GM10266 (cell line): ENCODE measurements around the gene CIPC.
A peak's percentile ranks its signal among the peaks of the same experiment; 100 is the strongest.

Experiments
- DNase-seq: peaks from one replicate; pipeline ENCODE4 v3.0.0; 2012; ENCODE audit errors: extremely low spot score
- CTCF ChIP-seq: IDR thresholded peaks from 2 replicates; pipeline ENCODE4 v1.5.1; 2012; ENCODE audit warnings: mild to moderate bottlenecking, low read depth; ENCODE audit not compliant: control insufficient read depth, insufficient read depth; ENCODE audit errors: missing control alignments

CIPC gene

GRCh38 chr14:77086017-77086727 is 11.9 kb upstream of the CIPC start:
- DNase-seq: peak; percentile 45
- no peak for TF ChIP-seq CTCF

GRCh38 chr14:77086951-77087350 is 11.1 kb upstream of the CIPC start:
- DNase-seq: no peak
- TF ChIP-seq CTCF: no peak

- TF ChIP-seq CTCF: no peak
- no peak for DNase-seq
These were observed 10.4 kb upstream of the CIPC start for GRCh38 chr14:77087631-77088030.

GRCh38 chr14:77088219-77088618 is 9.8 kb upstream of the CIPC start:
- no peak for DNase-seq
- TF ChIP-seq CTCF: no peak

- TF ChIP-seq CTCF: no peak
- DNase-seq: no peak
These were observed 9.4 kb upstream of the CIPC start for GRCh38 chr14:77088645-77089044.

GRCh38 chr14:77091518-77091917 is 6.5 kb upstream of the CIPC start:
- no peak for TF ChIP-seq CTCF
- DNase-seq: no peak

- no peak for TF ChIP-seq CTCF
These were observed 5.4 kb upstream of the CIPC start for GRCh38 chr14:77092676-77093075.

More at GRCh38 chr14:77092676-77093075, 5.4 kb upstream of the CIPC start:
- no peak for DNase-seq
